Tibial nerve (tissue), 3 donors: ENCODE data around the gene PHKA1.

Source experiments
- CTCF ChIP-seq, 5 experiments: fragments of 200-600 bp in 3 of 5; fragments of 450-650 bp in 2 of 5; sonication (generic) in 3 of 5; IDR thresholded peaks; one replicate each; pipeline ENCODE4 v1.5.1; 2016 to 2019; ENCODE audit warnings: antibody characterized with exemption in 5 of 5, mild to moderate bottlenecking in 3 of 5, moderate library complexity in 2 of 5
- POLR2A ChIP-seq, 2 donors: fragments of 450-650 bp; IDR thresholded peaks; one replicate each; pipeline ENCODE4 v1.6.1; 2017; ENCODE audit warnings: antibody characterized with exemption in 2 of 2, mild to moderate bottlenecking in 2 of 2, moderate library complexity in 2 of 2

GRCh38 chrX:72694170-72694569, 19.9 kb downstream of the PHKA1 start:
- TF ChIP-seq CTCF (IDR thresholded peaks at IDR 0.05) (no peak), POLR2A (IDR thresholded peaks at IDR 0.05) (no peak)
